Heart left ventricle (tissue), 13 donors: Measurements from ENCODE around the gene SMOC1.

Source experiments
- POLR2A ChIP-seq, 2 donors: fragments of 450-650 bp; IDR thresholded peaks; one replicate each; pipeline ENCODE4 v1.6.1; 2017; ENCODE audit warnings: antibody characterized with exemption in 2 of 2, mild to moderate bottlenecking in 2 of 2, moderate library complexity in 2 of 2
- TF ChIP-seq, protein P1 (sequence below), 12 donors: fragments of 200-600 bp; sonication (generic) in 4 of 12; IDR thresholded peaks; one replicate each; pipeline versions ENCODE4 v1.5.0 to v1.8.0; 2018 to 2022; ENCODE audit warnings: antibody characterized with exemption in 12 of 12, mild to moderate bottlenecking in 5 of 12
- donor health status: ischemic (EF 13 %, LVEDD 7.1; RV severe dilation, severe dysfunction).
- donor health status: DM: no; HTN: yes; CAD: no.
- donor health status: DM: no; HTN: no; CAD: no.
- donor health status: ischemic (EF 25% LVEDD 6.9; RV normal size, moderate dysfunction).
- donor health status: ischemic (EF 25% LVEDD 5.7; RV mildly dilated, moderate dysfunction).
- donor health status: ischemic (EF 35%, LVEDD 5.7; RV mildly dilated, moderate dysfunction).
- donor health status: nonischemic (EF 11% LVEDD 7.7; RV severe dilation, severe dysfunction).
- donor health status: DM: yes; HTN: yes; CAD: no.
- donor health status: PGD.
- donor health status: ischemic (EF 29% LVEDD 5.4; RV normal size, mild dysfunction).
- donor health status: nonischemic (EF 23%, LVEDD 6.1; RV moderate dilation, normal function).

DNA sequence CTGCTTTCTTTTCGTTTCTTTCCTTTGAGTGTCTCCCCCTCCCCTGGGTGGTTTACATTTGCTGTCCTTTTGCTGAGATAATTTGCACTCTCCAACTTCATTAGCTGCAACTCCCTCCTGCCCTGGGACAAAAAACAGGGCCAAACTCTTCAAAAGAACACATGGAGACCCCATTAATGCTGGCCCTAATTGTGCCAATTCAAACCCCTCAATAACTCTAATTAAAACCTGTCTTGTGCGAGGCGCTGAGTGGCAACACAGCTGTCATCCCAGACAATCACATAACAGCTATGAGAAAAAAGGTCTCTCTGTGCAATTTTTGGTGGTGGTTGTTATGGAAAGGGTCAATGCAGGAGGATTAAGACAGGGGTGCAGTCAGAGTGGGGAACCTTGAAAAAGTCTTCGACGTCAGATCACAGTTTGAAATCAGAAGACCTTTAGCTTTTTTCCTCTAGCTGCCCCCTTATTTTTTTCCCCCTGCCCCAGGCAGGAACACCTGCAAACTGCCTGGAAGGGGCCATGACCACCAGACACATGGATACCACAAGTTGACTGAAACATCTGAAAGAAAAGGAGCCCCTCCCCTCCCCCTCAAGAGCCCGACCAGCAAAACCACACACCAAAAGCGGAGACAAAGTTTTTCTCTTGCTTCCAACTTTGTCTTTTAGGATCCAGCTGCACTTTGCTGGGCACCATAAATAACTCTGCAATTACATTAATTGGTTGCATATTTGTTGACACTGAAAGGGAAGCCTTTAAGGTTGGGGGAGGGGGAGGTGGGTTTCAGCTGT, 26.5 kb upstream of the SMOC1 start:
- TF ChIP-seq, protein P1, sequence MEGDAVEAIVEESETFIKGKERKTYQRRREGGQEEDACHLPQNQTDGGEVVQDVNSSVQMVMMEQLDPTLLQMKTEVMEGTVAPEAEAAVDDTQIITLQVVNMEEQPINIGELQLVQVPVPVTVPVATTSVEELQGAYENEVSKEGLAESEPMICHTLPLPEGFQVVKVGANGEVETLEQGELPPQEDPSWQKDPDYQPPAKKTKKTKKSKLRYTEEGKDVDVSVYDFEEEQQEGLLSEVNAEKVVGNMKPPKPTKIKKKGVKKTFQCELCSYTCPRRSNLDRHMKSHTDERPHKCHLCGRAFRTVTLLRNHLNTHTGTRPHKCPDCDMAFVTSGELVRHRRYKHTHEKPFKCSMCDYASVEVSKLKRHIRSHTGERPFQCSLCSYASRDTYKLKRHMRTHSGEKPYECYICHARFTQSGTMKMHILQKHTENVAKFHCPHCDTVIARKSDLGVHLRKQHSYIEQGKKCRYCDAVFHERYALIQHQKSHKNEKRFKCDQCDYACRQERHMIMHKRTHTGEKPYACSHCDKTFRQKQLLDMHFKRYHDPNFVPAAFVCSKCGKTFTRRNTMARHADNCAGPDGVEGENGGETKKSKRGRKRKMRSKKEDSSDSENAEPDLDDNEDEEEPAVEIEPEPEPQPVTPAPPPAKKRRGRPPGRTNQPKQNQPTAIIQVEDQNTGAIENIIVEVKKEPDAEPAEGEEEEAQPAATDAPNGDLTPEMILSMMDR (IDR thresholded peaks at IDR 0.05) = no peak
- no peak for TF ChIP-seq POLR2A (IDR thresholded peaks at IDR 0.05)
